ENCODE results near the gene RMRP.

GRCh38 chr9:35666045-35666444, 8.2 kb upstream of the RMRP start:
- TF ChIP-seq ZFP3 (CRISPR knock-in tag; IDR thresholded peaks at IDR 0.05) (no peak), TOX (CRISPR knock-in tag; IDR thresholded peaks at IDR 0.05; ENCODE audit: borderline replicate concordance) (no peak), PATZ1 (CRISPR knock-in tag; IDR thresholded peaks at IDR 0.05; ENCODE audit: borderline replicate concordance) (no peak), ZNF70 (CRISPR knock-in tag; IDR thresholded peaks at IDR 0.05) (no peak), OSR1 (CRISPR knock-in tag; IDR thresholded peaks at IDR 0.05) (no peak)
- TF ChIP-seq, protein P1, sequence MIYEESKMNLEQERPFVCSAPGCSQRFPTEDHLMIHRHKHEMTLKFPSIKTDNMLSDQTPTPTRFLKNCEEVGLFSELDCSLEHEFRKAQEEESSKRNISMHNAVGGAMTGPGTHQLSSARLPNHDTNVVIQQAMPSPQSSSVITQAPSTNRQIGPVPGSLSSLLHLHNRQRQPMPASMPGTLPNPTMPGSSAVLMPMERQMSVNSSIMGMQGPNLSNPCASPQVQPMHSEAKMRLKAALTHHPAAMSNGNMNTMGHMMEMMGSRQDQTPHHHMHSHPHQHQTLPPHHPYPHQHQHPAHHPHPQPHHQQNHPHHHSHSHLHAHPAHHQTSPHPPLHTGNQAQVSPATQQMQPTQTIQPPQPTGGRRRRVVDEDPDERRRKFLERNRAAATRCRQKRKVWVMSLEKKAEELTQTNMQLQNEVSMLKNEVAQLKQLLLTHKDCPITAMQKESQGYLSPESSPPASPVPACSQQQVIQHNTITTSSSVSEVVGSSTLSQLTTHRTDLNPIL (CRISPR knock-in tag; IDR thresholded peaks at IDR 0.05; ENCODE audit: low read depth), result no peak
